Globus pallidus (tissue), 1 donor: ENCODE measurements around the gene C11orf52.

Source experiments
- DNase-seq: peaks from one replicate; pipeline ENCODE4 v3.0.0-alpha.2; 2015; ENCODE audit warnings: low spot score

The C11orf52 gene

DNA sequence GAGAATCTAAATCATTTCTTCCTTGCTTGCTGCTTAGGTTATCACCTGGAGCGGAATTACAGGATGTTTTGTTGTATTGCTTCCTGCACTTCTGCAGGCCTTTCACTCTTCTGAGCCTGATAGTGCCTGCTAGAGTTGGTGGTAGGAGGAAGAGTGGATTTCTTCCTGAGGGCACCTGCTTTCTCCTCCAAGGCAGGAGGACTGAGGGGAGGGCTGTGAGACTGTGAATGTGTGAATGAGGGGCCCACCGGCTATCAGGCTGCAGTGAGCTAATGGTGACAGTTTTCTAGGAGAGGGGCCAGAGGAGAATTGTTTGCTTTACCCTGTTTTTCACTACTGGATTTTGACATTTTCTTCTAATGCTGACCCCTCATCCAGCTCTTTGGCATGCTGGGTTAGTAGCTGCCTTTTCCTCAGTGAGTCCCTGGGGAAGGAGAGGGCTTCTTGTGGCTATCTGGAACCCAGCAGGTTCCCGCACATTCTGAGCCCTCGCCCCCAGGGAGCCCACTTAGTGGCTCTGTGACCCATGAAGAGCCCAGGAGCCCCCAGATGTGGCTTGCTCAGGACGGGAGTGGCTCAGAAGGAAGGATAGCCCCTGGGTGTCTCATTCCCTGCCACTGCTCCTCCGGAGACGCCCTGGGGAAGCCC, 57.5 kb downstream of the C11orf52 start:
- DNase-seq: no peak
